T-helper 17 cell (primary cell): Measurements from ENCODE around the gene CRYM. TPM values are rescaled to one million over a fixed set of nuclear protein-coding genes. Genes with fewer than 3 reads are reported as not detected.
"Not testable (repeated sequence)": the region's sequence is repeated elsewhere in the genome, so short reads cannot be mapped to it uniquely, and the experiment has no call there.

Experiments
- ATAC-seq: fragments of 150-1000 bp; cut with Tn5 transposase; 2 replicates; pipeline ENCODE4 v1.10.0; 2021; ENCODE audit warnings: mild to moderate bottlenecking, moderate library complexity
- DNase-seq, 3 donors: peaks; one replicate each; pipeline versions ENCODE4 v3.0.0 to v3.0.0-alpha.2; 2020 to 2021
- H3K9me3 ChIP-seq: one replicate; pipeline ENCODE4 v1.7.0; 2013; ENCODE audit warnings: low read length, mild to moderate bottlenecking; ENCODE audit not compliant: control insufficient read depth, poor library complexity, severe bottlenecking
- H3K27ac Mint-ChIP-seq: one replicate; pipeline ENCODE4 v1.8.0; 2022; ENCODE audit warnings: mild to moderate bottlenecking, moderate library complexity, mixed read lengths
- H3K27me3 Mint-ChIP-seq: one replicate; pipeline ENCODE4 v1.8.0; 2022; ENCODE audit warnings: mixed read lengths
- H3K36me3 Mint-ChIP-seq: one replicate; pipeline ENCODE4 v1.8.0; 2022; ENCODE audit warnings: low read depth, mixed read lengths
- H3K4me1 Mint-ChIP-seq: one replicate; pipeline ENCODE4 v1.8.0; 2022; ENCODE audit warnings: mild to moderate bottlenecking, mixed read lengths
- H3K4me3 Mint-ChIP-seq: one replicate; pipeline ENCODE4 v1.8.0; 2022; ENCODE audit warnings: mild to moderate bottlenecking, moderate library complexity, mixed read lengths
- total RNA-seq, 4 donors: library from RNA in 2 of 4; stranded (reverse) in 2 of 4; gene quantifications; one replicate each; pipeline ENCODE4 v1.2.3 and lab custom pipeline; 2022 to 2026

CRYM gene
- total RNA-seq, 2 donors from 2014 or later: 0.94 TPM; not detected in 1

GRCh38 chr16:21250072-21250923 lies 27.8 kb downstream of the CRYM start:
- no peak overlapping the region for H3K4me3 Mint-ChIP-seq
- peaks cover 4% of the 10 kb centered on the region for H3K36me3 Mint-ChIP-seq
- DNase-seq (no peak), ATAC-seq (no peak)
- H3K27ac Mint-ChIP-seq: no peak overlapping the region
- H3K4me1 Mint-ChIP-seq: peaks cover 4% of the 10 kb centered on the region
- H3K9me3 ChIP-seq: no peaks in the 10 kb centered on the region
- peaks cover 77% of the 10 kb centered on the region for H3K27me3 Mint-ChIP-seq

GRCh38 chr16:21248179-21248578 lies 29.9 kb downstream of the CRYM start:
- peaks cover 76% of the 10 kb centered on the region for H3K27me3 Mint-ChIP-seq
- not testable (repeated sequence) for H3K27ac Mint-ChIP-seq, H3K36me3 Mint-ChIP-seq, H3K9me3 ChIP-seq, DNase-seq, H3K4me1 Mint-ChIP-seq, H3K4me3 Mint-ChIP-seq, ATAC-seq

- Mint-ChIP-seq H3K27ac (no peak overlapping the region), H3K27me3 (peaks cover 59% of the 10 kb centered on the region), H3K4me3 (no peak overlapping the region), H3K4me1 (no peaks in the 10 kb centered on the region), H3K36me3 (no peaks in the 10 kb centered on the region)
- no peaks in the 10 kb centered on the region for H3K9me3 ChIP-seq
- no peak for ATAC-seq
- no peak for DNase-seq
Measured at GRCh38 chr16:21244518-21245215, 33.4 kb downstream of the CRYM start.

- ATAC-seq (no peak), DNase-seq (no peak)
- Mint-ChIP-seq H3K4me1 (no peaks in the 10 kb centered on the region), H3K4me3 (no peak overlapping the region), H3K27ac (no peak overlapping the region), H3K27me3 (peaks cover 53% of the 10 kb centered on the region), H3K36me3 (no peaks in the 10 kb centered on the region)
- H3K9me3 ChIP-seq: no peaks in the 10 kb centered on the region
Measured at GRCh38 chr16:21242756-21243155, 35.3 kb downstream of the CRYM start.

GRCh38 chr16:21239646-21240045 lies 38.4 kb downstream of the CRYM start:
- H3K27me3 Mint-ChIP-seq: peaks cover 32% of the 10 kb centered on the region
- H3K36me3 Mint-ChIP-seq: no peaks in the 10 kb centered on the region
- DNase-seq: no peak
- H3K4me1 Mint-ChIP-seq: no peaks in the 10 kb centered on the region
- H3K4me3 Mint-ChIP-seq: no peak overlapping the region
- H3K9me3 ChIP-seq: no peaks in the 10 kb centered on the region
- no peak for ATAC-seq
- no peak overlapping the region for H3K27ac Mint-ChIP-seq

- H3K27me3 Mint-ChIP-seq: peaks cover 44% of the 10 kb centered on the region
- ATAC-seq: no peak
Measured at GRCh38 chr16:21236831-21237230, 41.3 kb downstream of the CRYM start.

GRCh38 chr16:21235199-21235585 lies 42.9 kb downstream of the CRYM start:
- Mint-ChIP-seq H3K36me3 (no peaks in the 10 kb centered on the region), H3K27ac (no peak overlapping the region), H3K4me1 (no peaks in the 10 kb centered on the region), H3K4me3 (no peak overlapping the region), H3K27me3 (peaks cover 59% of the 10 kb centered on the region)
- H3K9me3 ChIP-seq: no peaks in the 10 kb centered on the region
- ATAC-seq (no peak), DNase-seq (no peak)

More at GRCh38 chr16:21236831-21237230, 41.3 kb downstream of the CRYM start:
- no peaks in the 10 kb centered on the region for H3K9me3 ChIP-seq
- Mint-ChIP-seq H3K36me3 (no peaks in the 10 kb centered on the region), H3K4me3 (no peak overlapping the region), H3K27ac (no peak overlapping the region), H3K4me1 (no peaks in the 10 kb centered on the region)
- DNase-seq: no peak

GRCh38 chr16:21233521-21234150 lies 44.5 kb downstream of the CRYM start, which contains the start of gene ANKS4B:
Gene ANKS4B (plus strand): TSS chr16:21233699. CDS start chr16:21233738, 39 bp downstream.
- no peaks in the 10 kb centered on the region for H3K9me3 ChIP-seq
- DNase-seq (no peak), ATAC-seq (no peak)
- Mint-ChIP-seq H3K27ac (no peak within 1 kb of the TSS), H3K27me3 (peaks cover 67% of the 10 kb centered on the region), H3K4me1 (no peaks in the 10 kb centered on the region), H3K36me3 (no peaks in the 10 kb centered on the region), H3K4me3 (no peak within 1 kb of the TSS)

- Mint-ChIP-seq H3K27me3 (peaks cover 73% of the 10 kb centered on the region), H3K36me3 (no peaks in the 10 kb centered on the region), H3K27ac (no peak overlapping the region), H3K4me3 (no peak overlapping the region), H3K4me1 (no peaks in the 10 kb centered on the region)
- no peaks in the 10 kb centered on the region for H3K9me3 ChIP-seq
- ATAC-seq: no peak
- no peak for DNase-seq
Measured at GRCh38 chr16:21233045-21233520, 45.0 kb downstream of the CRYM start.

- Mint-ChIP-seq H3K4me3 (no peak overlapping the region), H3K36me3 (no peaks in the 10 kb centered on the region), H3K27me3 (peaks cover 77% of the 10 kb centered on the region), H3K27ac (no peak overlapping the region), H3K4me1 (peaks cover 3% of the 10 kb centered on the region)
- DNase-seq (no peak), ATAC-seq (no peak)
- H3K9me3 ChIP-seq: no peaks in the 10 kb centered on the region
Measured at GRCh38 chr16:21228361-21228872, 49.7 kb downstream of the CRYM start.

GRCh38 chr16:21227866-21228265 lies 50.2 kb downstream of the CRYM start:
- H3K9me3 ChIP-seq: no peaks in the 10 kb centered on the region
- Mint-ChIP-seq H3K36me3 (peaks cover 1% of the 10 kb centered on the region), H3K4me3 (no peak overlapping the region), H3K27ac (no peak overlapping the region), H3K27me3 (peaks cover 75% of the 10 kb centered on the region), H3K4me1 (peaks cover 5% of the 10 kb centered on the region)
- ATAC-seq (no peak), DNase-seq (no peak)

- no peak for DNase-seq
- peaks cover 71% of the 10 kb centered on the region for H3K27me3 Mint-ChIP-seq
- peaks cover 7% of the 10 kb centered on the region for H3K4me1 Mint-ChIP-seq
- H3K9me3 ChIP-seq: no peaks in the 10 kb centered on the region
- no peak for ATAC-seq
- no peak overlapping the region for H3K27ac Mint-ChIP-seq
- H3K36me3 Mint-ChIP-seq: peaks cover 3% of the 10 kb centered on the region
- H3K4me3 Mint-ChIP-seq: no peak overlapping the region
Measured at GRCh38 chr16:21226749-21227148, 51.3 kb downstream of the CRYM start.

- ATAC-seq: no peak
- H3K27me3 Mint-ChIP-seq: peaks cover 72% of the 10 kb centered on the region
- no peak overlapping the region for H3K27ac Mint-ChIP-seq
Measured at GRCh38 chr16:21224800-21225199, 53.3 kb downstream of the CRYM start.

More at GRCh38 chr16:21224800-21225199, 53.3 kb downstream of the CRYM start:
- H3K36me3 Mint-ChIP-seq: peaks cover 7% of the 10 kb centered on the region
- peaks cover 9% of the 10 kb centered on the region for H3K4me1 Mint-ChIP-seq
- no peak overlapping the region for H3K4me3 Mint-ChIP-seq
- H3K9me3 ChIP-seq: no peaks in the 10 kb centered on the region
- no peak for DNase-seq
